Measurements from ENCODE around the gene PPA1. TPM values are rescaled to one million over a fixed set of nuclear protein-coding genes. Genes with fewer than 3 reads are reported as not detected.

The PPA1 gene
- total RNA-seq, 1 experiment from 2014 or later = 199 TPM

GRCh38 chr10:70212277-70212676, 21.0 kb downstream of the PPA1 start:
- peaks cover 65% of the 10 kb centered on the region for H3K36me3 ChIP-seq
- no peak overlapping the region for H3K27ac ChIP-seq
- H3K4me1 ChIP-seq (replicated peaks) = no peaks in the 10 kb centered on the region
- H3K27me3 ChIP-seq (replicated peaks) = no peaks in the 10 kb centered on the region
- no peaks in the 10 kb centered on the region for H3K9me3 ChIP-seq (replicated peaks)
- H3K4me3 ChIP-seq = no peak overlapping the region
- DNase-seq (ENCODE audit: low read depth in 1 of 2, low spot score in 2 of 2) = no peak

DNA sequence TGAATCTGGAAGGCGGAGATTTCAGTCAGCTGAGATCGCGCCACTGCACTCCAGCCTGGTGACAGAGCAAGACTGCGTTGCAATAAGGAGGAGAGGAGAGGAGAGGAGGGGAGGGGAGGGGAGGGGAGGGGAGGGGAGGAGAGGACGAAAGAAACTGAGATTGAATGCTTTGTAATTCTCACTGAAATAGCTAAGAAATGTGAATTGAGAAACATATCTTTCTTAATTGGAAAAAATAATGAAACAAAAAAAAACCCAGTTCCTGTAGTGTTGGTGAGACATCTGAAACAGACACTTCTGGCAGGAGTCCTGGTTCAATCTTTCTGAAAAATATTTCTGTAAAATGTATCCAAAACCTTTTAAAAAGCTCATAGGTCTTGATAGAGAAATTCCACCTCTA, 26.5 kb downstream of the PPA1 start:
- Histone ChIP-seq H3K27ac (no peak overlapping the region), H3K4me3 (no peak overlapping the region), H3K9me3 (replicated peaks) (no peaks in the 10 kb centered on the region), H3K27me3 (replicated peaks) (no peaks in the 10 kb centered on the region), H3K36me3 (peaks cover 63% of the 10 kb centered on the region), H3K4me1 (replicated peaks) (no peaks in the 10 kb centered on the region)
- DNase-seq (ENCODE audit: low read depth in 1 of 2, low spot score in 2 of 2) = no peak

GRCh38 chr10:70201105-70201504, 32.1 kb downstream of the PPA1 start:
- DNase-seq (ENCODE audit: low read depth in 1 of 2, low spot score in 2 of 2) = no peak
- Histone ChIP-seq H3K27ac (no peak overlapping the region), H3K4me1 (replicated peaks) (0 out of 2 replicates have a peak, but pooled peaks cover 3% of the 10 kb centered on the region), H3K9me3 (replicated peaks) (no peaks in the 10 kb centered on the region), H3K36me3 (peaks cover 68% of the 10 kb centered on the region), H3K4me3 (no peak overlapping the region), H3K27me3 (replicated peaks) (no peaks in the 10 kb centered on the region)

DNA sequence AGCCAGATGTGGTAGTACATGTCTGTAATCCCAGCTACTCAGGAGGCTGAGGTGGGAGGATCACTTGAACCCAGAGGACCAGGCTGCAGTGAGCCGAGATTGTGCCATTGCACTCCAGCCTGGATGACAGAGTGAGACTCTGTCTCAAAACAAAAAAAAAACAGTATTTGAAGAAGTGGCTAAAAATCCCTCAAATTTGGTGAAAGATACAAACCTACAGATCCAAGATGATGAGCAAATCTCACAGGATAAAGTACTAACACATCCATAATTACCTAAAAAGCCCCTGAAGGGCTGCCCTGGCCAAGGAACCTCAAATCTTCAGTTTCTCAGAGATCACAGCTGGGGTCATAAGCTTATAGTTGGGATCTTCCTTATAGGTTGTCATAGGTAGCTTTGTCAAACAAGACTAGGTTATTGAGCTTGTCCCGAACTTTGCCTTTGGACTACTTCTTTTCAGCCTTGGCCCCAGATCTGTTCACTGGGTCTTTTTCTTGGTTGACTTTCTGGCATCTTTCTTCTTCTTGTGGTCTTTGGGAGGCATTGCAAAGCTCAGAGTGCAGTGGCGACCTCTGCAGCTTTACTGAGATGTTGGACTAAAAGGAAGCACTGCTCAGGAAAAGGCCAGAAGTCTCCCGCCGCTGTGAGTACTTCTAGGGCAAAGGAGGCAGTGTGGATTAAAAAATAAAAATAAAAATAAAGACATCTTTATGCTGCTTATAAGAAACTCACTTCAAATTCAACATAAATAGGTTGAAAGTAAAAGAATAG, 34.3 kb downstream of the PPA1 start:
- H3K4me1 ChIP-seq (replicated peaks) = peaks cover 11% of the 10 kb centered on the region
- no peak overlapping the region for H3K27ac ChIP-seq
- H3K36me3 ChIP-seq = peaks cover 48% of the 10 kb centered on the region
- H3K4me3 ChIP-seq = no peak overlapping the region
- no peaks in the 10 kb centered on the region for H3K9me3 ChIP-seq (replicated peaks)
- DNase-seq (ENCODE audit: low read depth in 1 of 2, low spot score in 2 of 2) = no peak
- H3K27me3 ChIP-seq (replicated peaks) = no peaks in the 10 kb centered on the region

GRCh38 chr10:70197235-70197945, 35.8 kb downstream of the PPA1 start:
- peaks cover 14% of the 10 kb centered on the region for H3K4me1 ChIP-seq (replicated peaks)
- no peak for DNase-seq (ENCODE audit: low read depth in 1 of 2, low spot score in 2 of 2)
- H3K27me3 ChIP-seq (replicated peaks) = no peaks in the 10 kb centered on the region
- no peaks in the 10 kb centered on the region for H3K9me3 ChIP-seq (replicated peaks)
- H3K36me3 ChIP-seq = peaks cover 35% of the 10 kb centered on the region
- no peak overlapping the region for H3K27ac ChIP-seq
- H3K4me3 ChIP-seq = no peak overlapping the region

GRCh38 chr10:70193391-70193844, 39.8 kb downstream of the PPA1 start:
- no peaks in the 10 kb centered on the region for H3K27me3 ChIP-seq (replicated peaks)
- H3K4me1 ChIP-seq (replicated peaks) = peaks cover 30% of the 10 kb centered on the region
- no peak overlapping the region for H3K27ac ChIP-seq
- DNase-seq (ENCODE audit: low read depth in 1 of 2, low spot score in 2 of 2) = no peak
- H3K9me3 ChIP-seq (replicated peaks) = no peaks in the 10 kb centered on the region
- H3K4me3 ChIP-seq = no peak overlapping the region
- peaks cover 5% of the 10 kb centered on the region; the same call in 1 of the 2 replicates for H3K36me3 ChIP-seq

- Histone ChIP-seq H3K4me1 (replicated peaks) (peaks cover 30% of the 10 kb centered on the region), H3K4me3 (no peak overlapping the region), H3K27me3 (replicated peaks) (no peaks in the 10 kb centered on the region), H3K9me3 (replicated peaks) (no peaks in the 10 kb centered on the region), H3K27ac (no peak overlapping the region), H3K36me3 (no peaks in the 10 kb centered on the region)
- no peak for DNase-seq (ENCODE audit: low read depth in 1 of 2, low spot score in 2 of 2)
Measured at GRCh38 chr10:70192326-70192968, 40.8 kb downstream of the PPA1 start.

GRCh38 chr10:70191972-70192305, 41.3 kb downstream of the PPA1 start:
- Histone ChIP-seq H3K4me3 (no peak overlapping the region), H3K4me1 (replicated peaks) (peaks cover 30% of the 10 kb centered on the region), H3K27ac (no peak overlapping the region), H3K36me3 (no peaks in the 10 kb centered on the region), H3K27me3 (replicated peaks) (no peaks in the 10 kb centered on the region), H3K9me3 (replicated peaks) (no peaks in the 10 kb centered on the region)
- DNase-seq (ENCODE audit: low read depth in 1 of 2, low spot score in 2 of 2) = no peak

DNA sequence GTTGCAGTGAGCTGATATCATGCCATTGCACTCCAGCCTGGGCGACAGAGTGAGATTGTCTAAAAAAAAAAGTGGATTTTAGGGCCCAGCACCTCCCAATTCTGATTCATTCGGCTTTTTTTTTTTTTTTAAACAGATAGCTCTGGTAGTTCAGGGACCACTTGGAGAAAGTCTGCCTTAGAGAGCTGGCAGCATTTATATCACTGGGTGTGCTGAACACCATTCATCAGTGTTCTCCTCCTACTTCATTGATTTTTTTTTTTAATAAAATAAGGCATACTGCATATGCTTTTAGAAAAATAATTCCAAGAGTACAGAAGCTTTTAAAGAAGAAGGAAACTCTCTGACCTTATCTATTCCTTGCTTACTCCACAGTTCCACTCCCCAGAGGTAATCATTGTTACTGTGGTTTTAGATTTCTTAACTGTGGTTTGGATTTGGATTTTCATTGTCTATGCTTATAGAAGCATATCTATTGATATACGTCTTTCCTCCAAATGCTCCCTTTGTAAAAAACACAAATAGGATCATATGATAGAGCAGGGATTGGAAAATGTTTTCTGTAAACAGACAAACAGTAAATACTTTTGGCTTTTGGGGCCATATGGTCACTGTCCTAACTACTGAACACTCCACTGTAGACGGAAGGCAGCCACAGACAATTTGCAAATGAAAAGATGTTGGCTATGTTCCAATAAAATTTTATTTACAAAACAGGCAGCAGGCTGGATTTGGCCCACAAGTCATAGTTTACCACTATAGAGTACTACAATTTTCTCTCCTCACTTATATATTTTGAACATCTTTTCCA, 41.9 kb downstream of the PPA1 start:
- no peaks in the 10 kb centered on the region for H3K27me3 ChIP-seq (replicated peaks)
- no peaks in the 10 kb centered on the region for H3K36me3 ChIP-seq
- H3K4me1 ChIP-seq (replicated peaks) = peaks cover 30% of the 10 kb centered on the region
- no peak overlapping the region for H3K4me3 ChIP-seq
- peak in 1 of 2 experiments; percentile 50 for DNase-seq (ENCODE audit: low read depth in 1 of 2, low spot score in 2 of 2)
- peak overlapping the region; percentile 5; the same call in 1 of the 2 replicates for H3K27ac ChIP-seq
- H3K9me3 ChIP-seq (replicated peaks) = no peaks in the 10 kb centered on the region

- Histone ChIP-seq H3K36me3 (no peaks in the 10 kb centered on the region), H3K4me1 (replicated peaks) (peaks cover 30% of the 10 kb centered on the region), H3K27me3 (replicated peaks) (no peaks in the 10 kb centered on the region), H3K9me3 (replicated peaks) (no peaks in the 10 kb centered on the region), H3K27ac (no peak overlapping the region), H3K4me3 (no peak overlapping the region)
- DNase-seq (ENCODE audit: low read depth in 1 of 2, low spot score in 2 of 2) = no peak
Measured at GRCh38 chr10:70190581-70190980, 42.6 kb downstream of the PPA1 start.

DNA sequence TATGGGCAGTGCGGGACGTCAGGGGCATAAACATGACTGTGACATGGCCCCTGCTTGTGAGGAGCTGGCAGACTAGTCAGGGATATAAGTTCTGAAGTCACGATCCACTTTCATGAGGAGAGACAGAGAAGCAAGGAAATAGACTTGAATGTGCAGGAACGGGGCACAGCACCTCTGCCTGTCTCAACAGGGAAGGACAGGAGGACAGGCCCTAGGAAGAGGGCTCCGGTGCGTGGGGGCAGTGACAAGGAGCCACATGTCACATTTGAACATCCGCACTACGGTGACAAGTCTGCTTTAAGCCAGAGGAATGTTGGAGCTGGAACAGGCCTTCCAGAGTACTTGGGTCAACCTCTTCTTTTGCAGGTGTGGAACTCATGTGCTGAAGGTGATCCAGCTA, 43.1 kb downstream of the PPA1 start:
- Histone ChIP-seq H3K9me3 (replicated peaks) (no peaks in the 10 kb centered on the region), H3K4me1 (replicated peaks) (peaks cover 30% of the 10 kb centered on the region), H3K36me3 (no peaks in the 10 kb centered on the region), H3K27me3 (replicated peaks) (no peaks in the 10 kb centered on the region), H3K4me3 (no peak overlapping the region), H3K27ac (no peak overlapping the region)
- no peak for DNase-seq (ENCODE audit: low read depth in 1 of 2, low spot score in 2 of 2)

GRCh38 chr10:70188768-70189167, 44.5 kb downstream of the PPA1 start:
- Histone ChIP-seq H3K4me3 (no peak overlapping the region), H3K4me1 (replicated peaks) (peaks cover 21% of the 10 kb centered on the region), H3K36me3 (no peaks in the 10 kb centered on the region), H3K27ac (no peak overlapping the region), H3K27me3 (replicated peaks) (no peaks in the 10 kb centered on the region; the same call in 1 of the 2 replicates), H3K9me3 (replicated peaks) (no peaks in the 10 kb centered on the region)
- DNase-seq (ENCODE audit: low read depth in 1 of 2, low spot score in 2 of 2) = no peak

GRCh38 chr10:70186571-70186970, 46.7 kb downstream of the PPA1 start:
- Histone ChIP-seq H3K36me3 (no peaks in the 10 kb centered on the region), H3K4me3 (no peak overlapping the region), H3K4me1 (replicated peaks) (peaks cover 10% of the 10 kb centered on the region), H3K27me3 (replicated peaks) (no peaks in the 10 kb centered on the region; the same call in 1 of the 2 replicates), H3K27ac (no peak overlapping the region), H3K9me3 (replicated peaks) (no peaks in the 10 kb centered on the region)
- no peak for DNase-seq (ENCODE audit: low read depth in 1 of 2, low spot score in 2 of 2)
